GM23338 (cell line): ENCODE measurements around the gene NANOS2. TPM values are rescaled to one million over a fixed set of nuclear protein-coding genes. Genes with fewer than 3 reads are reported as not detected.
A peak's percentile ranks its signal among the peaks of the same experiment; 100 is the strongest.

ENCODE experiments used
- ATAC-seq: fragments of 200-7000 bp; cut with Tn5 transposase; 3 replicates; pipeline ENCODE4 v1.9.1; 2020
- DNase-seq: peaks from one replicate; pipeline ENCODE4 v3.0.0-alpha.2; 2015; ENCODE audit warnings: low spot score
- H2AFZ ChIP-seq: fragments of 200-600 bp; sonication (generic); 2 replicates; pipeline ENCODE4 v1.8.0; 2016; ENCODE audit warnings: antibody characterized with exemption, mild to moderate bottlenecking, moderate library complexity
- H3F3A ChIP-seq: fragments of 200-600 bp; sonication (generic); replicated peaks from 2 replicates; pipeline ENCODE4 v1.8.0; 2017; ENCODE audit warnings: antibody characterized with exemption, mixed run types, low read depth
- H3K27ac ChIP-seq: fragments of 200-600 bp; sonication (generic); 2 replicates; pipeline ENCODE4 v1.6.1; 2016; ENCODE audit warnings: low read depth
- H3K27me3 ChIP-seq: fragments of 200-600 bp; sonication (generic); 2 replicates; pipeline ENCODE4 v1.8.0; 2016; ENCODE audit warnings: mild to moderate bottlenecking, mixed run types, moderate library complexity; ENCODE audit not compliant: insufficient read depth
- H3K36me3 ChIP-seq: fragments of 200-600 bp; sonication (generic); 2 replicates; pipeline ENCODE4 v1.8.0; 2016; ENCODE audit warnings: mild to moderate bottlenecking; ENCODE audit not compliant: insufficient read depth
- H3K4me1 ChIP-seq: fragments of 200-600 bp; sonication (generic); 2 replicates; pipeline ENCODE4 v1.8.0; 2016; ENCODE audit warnings: mild to moderate bottlenecking, moderate library complexity; ENCODE audit not compliant: insufficient read depth
- H3K4me2 ChIP-seq: fragments of 200-600 bp; sonication (generic); 2 replicates; pipeline ENCODE4 v1.7.1; 2017; ENCODE audit warnings: mixed run types
- H3K4me3 ChIP-seq: fragments of 200-600 bp; sonication (generic); 2 replicates; pipeline ENCODE4 v1.6.1; 2016; ENCODE audit warnings: mixed run types
- H3K79me2 ChIP-seq: fragments of 200-600 bp; sonication (generic); replicated peaks from 2 replicates; pipeline ENCODE4 v1.8.0; 2017; ENCODE audit warnings: mild to moderate bottlenecking; ENCODE audit not compliant: insufficient read depth
- H3K9me2 ChIP-seq: fragments of 200-600 bp; sonication (generic); 2 replicates; pipeline ENCODE4 v1.8.0; 2017; ENCODE audit not compliant: insufficient read depth
- H4K20me1 ChIP-seq: fragments of 200-600 bp; sonication (generic); replicated peaks from 2 replicates; pipeline ENCODE4 v1.8.0; 2017; ENCODE audit warnings: mild to moderate bottlenecking; ENCODE audit not compliant: insufficient read depth
- H3K27ac Mint-ChIP-seq: 2 replicates; pipeline ENCODE4 v1.8.0; 2020; ENCODE audit warnings: inconsistent platforms, mild to moderate bottlenecking, moderate library complexity, mixed read lengths
- H3K27me3 Mint-ChIP-seq: 3 replicates; pipeline ENCODE4 v1.8.0; 2022; ENCODE audit warnings: low read depth, mild to moderate bottlenecking, moderate library complexity, mixed read lengths, inconsistent platforms; ENCODE audit not compliant: insufficient read depth, poor library complexity
- H3K36me3 Mint-ChIP-seq: 3 replicates; pipeline ENCODE4 v1.8.0; 2021; ENCODE audit warnings: low read depth, mild to moderate bottlenecking, inconsistent platforms, moderate library complexity, mixed read lengths
- H3K4me1 Mint-ChIP-seq: 3 replicates; pipeline ENCODE4 v1.8.0; 2020; ENCODE audit warnings: mild to moderate bottlenecking, inconsistent platforms, mixed read lengths
- H3K4me3 Mint-ChIP-seq: 3 replicates; pipeline ENCODE4 v1.8.0; 2021; ENCODE audit warnings: moderate library complexity, mild to moderate bottlenecking, inconsistent platforms, mixed read lengths
- H3K9me3 Mint-ChIP-seq: 3 replicates; pipeline ENCODE4 v1.8.0; 2020; ENCODE audit warnings: moderate library complexity, mild to moderate bottlenecking, inconsistent platforms, mixed read lengths
- CREB1 ChIP-seq: fragments of 250-450 bp; sonication (Bioruptor Pico); IDR thresholded peaks from 2 replicates; pipeline ENCODE4 v1.5.0; 2020; ENCODE audit warnings: low read depth, mild to moderate bottlenecking, moderate library complexity
- EZH2 ChIP-seq: fragments of 200-600 bp; sonication (generic); IDR thresholded peaks from one replicate; pipeline ENCODE4 v1.8.0; 2017; ENCODE audit warnings: antibody characterized with exemption, mild to moderate bottlenecking, low read depth; ENCODE audit not compliant: unreplicated experiment
- EZH2phosphoT487 ChIP-seq: fragments of 200-600 bp; sonication (generic); IDR thresholded peaks from one replicate; pipeline ENCODE4 v1.8.1; 2018; ENCODE audit warnings: antibody characterized with exemption; ENCODE audit not compliant: unreplicated experiment
- JUNB ChIP-seq: IDR thresholded peaks from one replicate; pipeline ENCODE4 v1.6.1; 2016; ENCODE audit warnings: antibody characterized with exemption; ENCODE audit not compliant: unreplicated experiment
- STAT1 ChIP-seq: IDR thresholded peaks from one replicate; pipeline ENCODE4 v1.6.1; 2016; ENCODE audit warnings: antibody characterized with exemption; ENCODE audit not compliant: unreplicated experiment
- ZNF331 ChIP-seq: fragments of 250-450 bp; sonication (Bioruptor Pico); IDR thresholded peaks from 2 replicates; pipeline ENCODE4 v1.5.0; 2020; ENCODE audit warnings: low read depth, mild to moderate bottlenecking, moderate library complexity
- ZNF462 ChIP-seq: fragments of 250-450 bp; sonication (Bioruptor Pico); IDR thresholded peaks from 2 replicates; pipeline ENCODE4 v1.5.0; 2020; ENCODE audit warnings: mild to moderate bottlenecking, moderate library complexity
- polyA plus RNA-seq: library from polyadenylated mRNA; unstranded; fragments of >200 nt; fragmentation: Nextera tagmentation; extraction: Ambion mirVana; gene quantifications from 2 replicates; pipeline ENCODE4 v1.2.1, GENCODE V29; 2016
- total RNA-seq: library from RNA; depleted of rRNA; stranded (reverse); fragments of >200 nt; shearing (Covaris generic); gene quantifications from 2 replicates; pipeline ENCODE4 v1.2.3, GENCODE V29; 2014
- TF ChIP-seq, protein P1 (sequence below): IDR thresholded peaks from 2 replicates; pipeline ENCODE4 v1.6.1; 2016; ENCODE audit warnings: antibody characterized with exemption

Gene NANOS2
- total and polyA plus RNA-seq, 2 experiments from 2014 or later = 0.11 to 0.14 TPM

DNA sequence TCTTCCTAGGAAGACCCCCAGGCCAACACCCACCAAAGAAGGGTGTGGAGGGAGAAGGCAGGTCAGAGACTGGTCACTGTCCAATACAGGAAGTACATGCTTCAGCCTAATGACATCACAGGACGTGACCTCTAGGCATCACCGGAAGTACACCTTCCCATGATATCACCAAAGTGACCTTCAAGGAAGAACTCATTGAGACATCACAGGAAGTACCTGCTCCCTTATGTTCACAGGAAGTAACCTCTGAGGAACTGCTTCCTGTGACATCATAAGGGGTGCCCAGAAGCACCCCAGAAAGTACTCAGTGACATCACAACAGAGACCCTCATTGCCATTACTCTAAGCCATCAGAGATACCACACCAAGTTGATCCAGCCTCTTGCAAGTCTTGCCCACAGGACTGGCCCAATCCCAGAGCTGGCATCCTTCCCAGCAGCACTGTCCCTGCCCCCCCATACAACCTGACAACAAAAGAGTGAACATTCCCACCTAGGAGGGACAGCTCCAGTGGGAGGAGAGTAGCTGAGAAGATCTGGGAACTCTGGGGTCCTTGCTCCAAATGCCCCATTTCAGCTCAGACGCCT lies 24.2 kb upstream of the NANOS2 start (continued):
- no peak for TF ChIP-seq ZNF462 (CRISPR knock-in tag)
- TF ChIP-seq STAT1 = no peak
- no peak for TF ChIP-seq EZH2
- TF ChIP-seq CREB1 (CRISPR knock-in tag) = no peak

- H3K9me2 ChIP-seq = no peaks in the 10 kb centered on the region
- Mint-ChIP-seq H3K27me3 (peaks cover 17% of the 10 kb centered on the region), H3K4me3 (no peak overlapping the region), H3K4me1 (peaks cover 22% of the 10 kb centered on the region), H3K36me3 (peaks cover 5% of the 10 kb centered on the region; the same call in 2 of the 3 replicates), H3K9me3 (no peaks in the 10 kb centered on the region), H3K27ac (no peak overlapping the region)
- no peak overlapping the region for H3K27ac ChIP-seq
- ATAC-seq (peak; percentile 27), DNase-seq (peak; percentile 55)
- H3K36me3 ChIP-seq = no peaks in the 10 kb centered on the region
- H3K4me1 ChIP-seq = peaks cover 11% of the 10 kb centered on the region; the same call in 1 of the 2 replicates
- H3K79me2 ChIP-seq = no peaks in the 10 kb centered on the region
- 0 out of 2 replicates have a peak, but pooled peaks cover 7% of the 10 kb centered on the region for H3F3A ChIP-seq
- no peak overlapping the region; the same call in 1 of the 2 replicates for H3K4me2 ChIP-seq
- H3K4me3 ChIP-seq = no peak overlapping the region
- H3K27me3 ChIP-seq = 0 out of 2 replicates have a peak, but pooled peaks cover 4% of the 10 kb centered on the region
- no peaks in the 10 kb centered on the region for H4K20me1 ChIP-seq
- no peak overlapping the region for H2AFZ ChIP-seq
- no peak for TF ChIP-seq EZH2phosphoT487
- no peak for TF ChIP-seq CREB1 (CRISPR knock-in tag)
- TF ChIP-seq ZNF462 (CRISPR knock-in tag) = no peak
- TF ChIP-seq, protein P1, sequence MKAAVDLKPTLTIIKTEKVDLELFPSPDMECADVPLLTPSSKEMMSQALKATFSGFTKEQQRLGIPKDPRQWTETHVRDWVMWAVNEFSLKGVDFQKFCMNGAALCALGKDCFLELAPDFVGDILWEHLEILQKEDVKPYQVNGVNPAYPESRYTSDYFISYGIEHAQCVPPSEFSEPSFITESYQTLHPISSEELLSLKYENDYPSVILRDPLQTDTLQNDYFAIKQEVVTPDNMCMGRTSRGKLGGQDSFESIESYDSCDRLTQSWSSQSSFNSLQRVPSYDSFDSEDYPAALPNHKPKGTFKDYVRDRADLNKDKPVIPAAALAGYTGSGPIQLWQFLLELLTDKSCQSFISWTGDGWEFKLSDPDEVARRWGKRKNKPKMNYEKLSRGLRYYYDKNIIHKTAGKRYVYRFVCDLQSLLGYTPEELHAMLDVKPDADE = no peak
- TF ChIP-seq JUNB = no peak
- no peak for TF ChIP-seq STAT1
- TF ChIP-seq ZNF331 (CRISPR knock-in tag) = no peak
Measured at GRCh38 chr19:45935267-45935666, 20.7 kb upstream of the NANOS2 start.
